ENCODE measurements around the gene RBM33.

The RBM33 gene

DNA sequence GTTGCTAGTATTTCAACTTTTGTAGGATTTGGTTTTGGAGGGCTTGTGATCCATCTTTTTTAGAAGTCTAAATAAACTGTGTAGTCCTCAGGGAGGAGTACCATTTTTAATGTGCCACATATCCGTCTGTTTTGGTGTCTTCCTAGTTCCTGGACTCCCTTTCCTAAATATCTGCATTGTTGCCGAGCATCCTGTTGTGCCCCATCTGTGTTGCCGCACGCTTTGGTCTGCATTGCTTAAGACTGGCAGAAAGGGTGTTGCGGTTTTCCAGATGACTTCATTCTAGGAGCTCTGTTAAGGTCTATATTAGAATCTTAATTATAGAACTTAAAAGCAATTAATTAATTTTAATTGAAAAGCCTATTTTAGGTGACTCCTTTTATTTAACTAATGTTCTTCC, 49.4 kb downstream of the RBM33 start:
- DNase-seq (ENCODE audit: low read depth in 2 of 2): no peak

DNA sequence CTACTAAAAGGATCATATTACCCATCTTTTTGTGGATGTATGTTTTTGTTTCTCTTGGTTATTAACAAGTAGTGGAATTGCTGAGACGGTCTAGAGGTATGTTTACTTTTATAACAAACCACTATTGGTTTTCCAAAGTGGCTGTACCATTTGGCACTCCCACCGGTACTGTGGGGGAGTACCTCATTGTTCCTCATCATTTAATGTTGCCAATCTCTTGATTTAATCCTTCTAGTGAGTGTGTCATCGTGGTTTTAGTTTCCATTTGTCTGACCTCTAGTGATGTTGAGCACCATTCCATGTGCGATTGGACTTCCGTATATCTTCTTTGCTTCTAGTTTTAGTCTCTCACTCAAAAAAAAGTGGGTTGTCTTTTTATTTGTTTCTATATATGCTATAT, 50.4 kb downstream of the RBM33 start:
- no peak for DNase-seq (ENCODE audit: low read depth in 2 of 2)

DNA sequence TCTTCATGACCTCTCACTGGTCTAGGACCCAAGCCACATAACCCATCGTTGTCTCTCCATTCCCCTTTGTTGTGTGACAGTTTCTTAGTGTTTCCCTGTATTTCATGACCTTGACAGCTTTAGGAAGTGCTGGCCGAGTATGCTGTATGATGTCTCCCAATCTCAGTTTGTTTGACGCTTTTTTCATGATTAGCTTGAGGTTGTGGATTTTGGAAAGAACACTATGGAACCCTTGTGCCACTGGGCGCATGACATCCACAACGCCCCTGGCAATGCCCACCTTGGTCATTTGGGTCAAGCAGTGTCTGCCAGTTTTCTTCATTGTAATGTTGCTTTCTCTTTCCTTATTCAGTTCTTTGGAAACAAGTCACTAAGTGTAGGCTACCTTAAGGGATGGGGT, 52.3 kb downstream of the RBM33 start:
- no peak for DNase-seq (ENCODE audit: low read depth in 2 of 2)

DNA sequence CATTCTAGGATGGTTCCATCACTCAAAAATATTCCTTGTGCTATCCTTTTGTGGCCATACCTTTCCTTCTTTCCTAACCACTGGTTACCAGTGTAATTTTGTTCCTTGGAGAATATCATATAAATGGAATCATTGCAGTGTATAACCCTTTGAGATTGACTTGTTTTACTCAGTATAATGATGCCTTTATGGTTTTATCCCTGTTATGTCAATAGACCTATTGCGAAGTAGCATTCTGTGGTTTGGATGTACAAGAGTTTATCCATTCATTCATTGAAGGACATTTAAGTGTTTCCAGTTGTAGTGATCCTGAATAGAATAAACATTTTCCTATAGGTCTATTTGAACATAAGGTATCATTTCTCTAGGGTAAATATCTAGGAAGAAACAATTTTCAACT, 54.2 kb downstream of the RBM33 start:
- DNase-seq (ENCODE audit: low read depth in 2 of 2): no peak

DNA sequence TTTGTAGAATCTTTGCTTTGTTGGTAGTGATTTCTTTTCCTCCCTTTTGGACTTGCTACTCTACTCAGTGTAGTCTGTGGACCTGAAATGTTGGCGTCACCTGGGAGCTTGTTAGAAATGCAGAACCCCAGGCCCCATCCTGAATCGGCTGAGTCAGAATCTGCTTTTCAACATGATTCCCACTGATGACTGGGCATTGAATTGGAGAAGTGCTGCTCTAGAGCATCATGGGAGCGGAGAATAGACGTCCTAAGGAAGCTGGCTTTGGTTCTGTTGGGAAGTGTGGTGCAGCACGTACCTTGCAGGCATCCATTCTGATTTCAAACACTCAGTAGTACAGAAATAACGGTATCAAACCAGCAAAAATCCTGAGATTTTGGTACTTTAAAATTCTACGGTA, 54.7 kb downstream of the RBM33 start:
- DNase-seq (ENCODE audit: low read depth in 2 of 2): no peak

DNA sequence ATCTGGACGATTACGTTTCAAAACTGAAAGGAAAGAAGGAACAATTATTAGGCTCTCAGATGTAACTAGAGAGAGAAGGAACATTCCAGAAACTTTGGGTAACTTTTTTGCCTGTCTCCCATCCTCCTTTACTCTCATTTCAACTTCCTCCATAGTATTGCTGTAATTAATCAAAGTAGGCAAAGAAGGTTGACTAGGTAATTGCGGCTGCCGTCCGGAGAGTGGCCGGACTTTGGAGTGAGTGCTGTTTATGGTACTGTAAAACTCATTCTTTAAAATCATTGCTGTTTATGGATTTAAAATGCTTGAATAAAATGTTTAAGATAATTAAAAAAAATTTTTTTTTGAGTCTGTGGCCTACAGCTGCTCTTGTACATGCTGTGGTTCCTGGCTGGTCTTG, 56.4 kb downstream of the RBM33 start:
- DNase-seq (ENCODE audit: low read depth in 2 of 2): no peak

DNA sequence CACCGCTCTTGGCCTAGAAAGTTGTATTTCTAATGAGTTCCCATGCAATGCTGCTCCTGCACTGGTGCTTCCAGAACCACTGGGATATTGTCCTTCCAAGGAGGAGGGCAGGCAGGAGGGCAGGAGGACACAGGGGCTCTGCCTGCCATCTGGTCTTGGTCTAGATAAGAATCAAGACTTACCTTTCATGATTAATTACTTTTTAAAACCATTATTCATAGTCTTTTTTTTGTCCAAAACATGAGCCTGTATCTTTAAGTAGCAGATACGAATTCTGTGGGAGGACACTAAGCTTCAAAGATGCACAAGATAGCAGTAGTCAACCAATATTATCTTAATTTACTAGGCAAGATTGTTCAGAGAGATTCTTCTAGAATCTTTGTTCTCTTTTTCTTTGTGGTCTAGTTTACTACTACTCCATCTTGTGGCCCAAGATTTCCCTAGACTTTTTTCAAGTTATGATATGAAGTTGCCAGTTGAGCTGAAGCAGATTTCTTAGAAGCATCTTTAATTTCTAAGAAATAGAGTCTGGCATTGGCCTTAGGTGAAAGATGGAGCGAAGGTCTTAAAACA, 57.6 kb downstream of the RBM33 start:
- DNase-seq (ENCODE audit: low read depth in 2 of 2): no peak

DNA sequence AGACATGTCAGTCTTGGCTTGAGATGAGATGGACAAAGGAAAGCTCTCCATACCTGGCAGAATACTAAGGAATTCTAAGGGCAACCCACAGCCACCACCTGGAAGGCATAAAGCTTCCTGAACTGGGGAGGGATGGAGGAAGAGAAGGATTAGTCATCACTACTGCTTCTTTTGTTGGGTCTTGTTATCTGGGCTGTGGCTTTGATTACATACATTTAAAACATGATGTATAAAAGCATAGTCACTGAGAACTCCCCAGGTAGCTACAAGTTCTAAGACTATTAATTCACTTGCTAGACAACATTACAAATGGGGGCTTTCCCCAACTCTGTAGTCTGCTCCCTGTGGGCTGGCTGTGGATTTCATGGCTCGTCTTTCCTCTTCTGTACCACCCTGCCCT, 58.2 kb downstream of the RBM33 start:
- no peak for DNase-seq (ENCODE audit: low read depth in 2 of 2)

DNA sequence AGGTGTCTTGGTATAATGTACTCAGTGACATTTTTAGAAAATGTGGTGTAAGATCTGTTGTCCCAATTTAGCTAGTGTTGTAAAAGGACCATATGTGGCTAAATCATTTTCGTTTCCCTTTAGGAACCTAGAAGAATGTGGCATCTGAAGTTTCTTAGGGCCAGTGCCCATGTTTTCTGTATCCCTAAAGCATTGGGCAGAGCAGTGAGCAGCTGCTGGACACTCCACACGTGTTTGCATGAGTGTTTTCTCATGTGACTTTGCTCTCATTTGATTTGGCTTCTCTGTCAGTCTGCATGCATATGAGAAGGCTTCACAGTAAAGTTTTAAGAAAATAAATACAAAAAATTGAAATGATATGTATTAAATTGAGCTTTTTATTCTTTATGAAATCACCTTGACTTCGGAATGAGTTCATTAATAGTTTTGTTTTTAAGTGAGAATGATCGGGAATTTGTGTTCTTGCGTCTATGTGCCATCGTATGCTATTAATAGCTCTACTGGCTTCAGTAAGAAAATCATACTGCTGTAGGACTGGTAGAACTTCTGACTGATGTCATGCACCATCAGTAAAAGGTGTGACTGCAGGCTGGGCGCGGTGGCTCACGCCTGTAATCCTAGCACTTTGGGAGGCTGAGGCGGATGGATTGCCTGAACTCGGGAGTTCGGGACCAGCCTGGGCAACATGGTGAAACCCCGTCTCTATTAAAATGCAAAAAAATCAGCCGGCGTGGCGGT, 61.3 kb downstream of the RBM33 start:
- DNase-seq (ENCODE audit: low read depth in 2 of 2): no peak

DNA sequence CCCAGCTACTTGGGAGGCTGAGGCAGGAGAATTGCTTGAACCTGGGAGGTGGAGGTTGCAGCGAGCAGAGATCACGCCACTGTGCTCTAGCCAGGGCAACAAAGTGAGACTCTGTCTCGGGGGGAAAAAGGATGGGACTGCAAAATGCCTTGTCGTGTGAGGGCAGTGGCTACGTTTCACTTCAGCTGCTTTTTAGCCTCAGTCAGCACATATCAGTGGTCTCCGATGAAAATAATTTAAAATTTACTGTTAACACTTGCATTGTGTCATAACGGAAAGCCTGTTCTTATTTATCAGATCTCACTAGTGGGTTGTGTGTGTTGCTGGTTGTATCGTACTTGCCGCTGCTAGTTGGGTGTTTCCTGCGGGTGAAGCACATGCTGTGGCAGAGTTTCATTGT, 61.9 kb downstream of the RBM33 start:
- no peak for DNase-seq (ENCODE audit: low read depth in 2 of 2)

DNA sequence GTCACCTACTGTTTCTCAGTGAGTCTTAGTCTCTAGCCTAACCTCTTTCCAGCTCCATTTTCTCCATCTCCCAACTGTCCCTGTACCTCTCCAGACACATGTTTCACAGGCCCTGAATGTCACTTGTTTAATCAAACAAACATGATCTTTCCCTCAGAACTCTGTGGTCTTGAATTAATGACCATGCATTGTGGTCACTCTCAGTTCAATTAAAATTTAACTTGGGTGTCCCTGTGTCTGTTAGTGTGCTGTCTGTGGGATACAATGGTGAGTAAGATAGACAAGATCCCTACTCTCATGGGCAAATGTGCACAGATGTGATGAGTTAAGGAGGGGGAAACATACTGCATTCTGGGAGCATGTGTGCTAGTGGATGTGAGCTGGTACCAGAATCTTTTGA, 65.0 kb downstream of the RBM33 start:
- DNase-seq (ENCODE audit: low read depth in 2 of 2): no peak

DNA sequence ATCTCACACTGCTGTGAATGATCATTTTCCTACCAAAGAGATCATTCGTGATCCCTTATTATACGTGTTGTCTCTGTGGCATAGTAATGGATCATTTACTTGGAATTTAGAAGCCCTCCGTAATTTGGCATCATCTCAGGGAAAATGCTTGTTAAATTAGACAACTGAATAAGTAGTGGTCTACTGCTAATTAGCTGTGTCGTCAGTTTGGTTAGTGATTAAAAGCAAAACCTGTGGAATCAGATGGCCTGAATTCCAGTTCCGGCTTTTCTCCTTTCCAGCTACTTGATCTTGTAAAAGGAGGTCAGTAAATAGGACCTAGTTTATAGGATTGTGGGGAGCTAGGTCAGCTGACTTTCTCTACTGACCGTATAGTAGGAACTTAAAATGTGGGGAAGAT, 65.6 kb downstream of the RBM33 start:
- no peak for DNase-seq (ENCODE audit: low read depth in 2 of 2)

DNA sequence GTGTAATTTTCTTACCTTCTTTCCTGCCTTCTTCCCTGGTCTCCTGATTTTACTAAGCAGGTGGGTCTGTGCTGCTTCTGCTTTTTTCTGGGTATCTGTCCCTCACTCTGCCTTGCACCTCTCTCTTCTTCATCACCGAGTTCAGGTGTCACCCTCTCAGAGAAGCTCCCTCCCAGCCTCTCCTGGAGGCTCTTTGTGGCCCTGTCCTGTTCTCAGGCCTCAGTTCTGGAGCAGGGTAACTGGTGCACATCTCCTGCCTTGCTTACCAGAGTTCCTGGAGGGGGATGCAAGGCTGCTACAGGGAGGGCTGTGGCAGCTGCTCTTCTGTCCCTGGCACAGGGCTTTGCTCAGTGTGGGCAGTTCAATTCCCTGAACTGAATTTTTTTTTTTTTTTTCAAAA, 66.1 kb downstream of the RBM33 start:
- no peak for DNase-seq (ENCODE audit: low read depth in 2 of 2)

DNA sequence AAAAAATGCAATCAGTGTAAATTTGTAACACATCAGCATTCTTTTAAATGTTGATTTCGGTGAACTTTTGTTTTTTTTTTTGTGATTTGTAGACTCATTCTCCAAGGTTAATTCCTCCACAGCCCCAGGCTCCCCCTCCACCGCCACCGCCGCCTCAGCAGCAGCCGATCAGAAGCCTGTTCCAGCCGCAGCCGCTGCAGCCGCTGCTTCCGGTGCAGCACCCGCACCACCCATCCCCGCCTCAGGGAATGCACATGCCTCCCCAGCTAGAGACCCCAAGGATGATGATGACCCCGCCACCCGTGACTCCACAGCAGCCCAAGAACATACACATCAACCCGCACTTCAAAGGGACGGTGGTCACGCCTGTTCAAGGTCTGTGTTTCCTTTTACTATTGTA, 66.6 kb downstream of the RBM33 start:
- no peak for DNase-seq (ENCODE audit: low read depth in 2 of 2)

DNA sequence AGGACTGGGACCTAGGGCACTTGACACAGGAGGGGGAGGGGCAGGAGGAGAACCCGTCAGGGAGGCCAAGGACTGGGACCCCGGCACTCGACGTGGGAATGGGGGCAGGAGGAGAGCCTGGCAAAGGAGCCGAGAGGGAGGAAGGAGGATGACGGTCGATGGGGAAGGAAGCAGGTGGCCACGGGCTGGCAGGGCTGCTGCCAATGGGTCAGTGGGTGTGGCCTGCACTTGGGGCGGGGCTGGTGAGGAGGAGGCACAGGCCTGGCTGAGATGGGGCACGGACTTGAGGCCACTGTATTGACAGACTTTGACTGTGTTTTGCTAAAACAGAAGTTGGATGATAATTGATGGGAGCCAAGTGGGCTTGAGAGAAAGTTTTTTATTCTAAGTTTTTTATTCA, 68.9 kb downstream of the RBM33 start:
- DNase-seq (ENCODE audit: low read depth in 2 of 2): no peak

DNA sequence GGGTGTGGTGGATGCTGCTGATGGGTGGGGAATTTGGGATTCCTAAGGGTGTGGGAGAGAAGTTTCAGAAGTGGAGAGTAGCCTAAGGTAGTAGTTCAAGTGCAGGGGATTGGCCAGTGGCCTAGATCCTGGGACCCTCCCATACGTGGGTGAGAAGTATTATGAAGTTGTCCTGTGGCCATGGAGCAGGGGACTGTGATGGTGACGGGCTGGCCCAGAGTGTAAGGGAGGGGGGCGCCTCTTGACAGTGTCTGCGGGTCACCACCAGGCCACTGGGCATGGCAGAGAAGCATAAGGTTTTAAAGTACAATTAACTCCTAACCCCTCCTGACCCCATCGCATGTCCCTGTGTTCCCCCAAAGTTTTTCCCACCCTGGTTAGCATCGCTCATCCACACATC, 70.2 kb downstream of the RBM33 start:
- no peak for DNase-seq (ENCODE audit: low read depth in 2 of 2)

DNA sequence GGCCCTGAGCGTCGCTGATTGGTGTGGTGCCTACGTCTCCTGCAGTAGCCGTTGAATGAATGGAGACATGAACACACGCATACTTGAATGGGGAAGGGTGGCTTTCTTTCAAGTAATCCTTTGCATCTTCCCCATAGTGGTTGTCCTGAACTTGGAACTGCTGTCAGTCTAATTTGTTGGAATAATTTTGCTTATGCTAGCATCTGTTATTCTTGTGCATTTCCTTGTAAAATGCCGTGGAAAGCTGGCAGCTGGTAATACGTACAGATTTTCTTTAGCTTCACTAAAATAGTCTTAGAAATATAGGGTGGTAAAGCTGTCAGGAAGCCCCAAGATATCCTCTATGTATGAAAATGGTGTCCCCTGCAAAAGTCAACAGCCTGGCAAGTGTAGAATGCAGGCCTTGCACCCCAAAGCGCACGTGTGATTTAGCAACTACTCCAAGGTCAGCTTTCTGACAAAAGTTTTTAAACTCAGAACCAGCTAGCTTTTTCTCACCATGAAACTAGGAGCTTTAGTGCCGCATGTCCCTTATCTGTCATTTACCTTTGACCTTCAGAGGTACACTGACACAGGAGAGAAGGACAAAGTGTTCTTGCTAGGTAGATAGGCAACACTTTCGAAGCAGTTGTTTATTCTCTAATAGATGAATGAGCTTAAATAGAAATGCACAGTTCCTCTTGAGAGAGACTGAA, 70.8 kb downstream of the RBM33 start:
- DNase-seq (ENCODE audit: low read depth in 2 of 2): no peak

DNA sequence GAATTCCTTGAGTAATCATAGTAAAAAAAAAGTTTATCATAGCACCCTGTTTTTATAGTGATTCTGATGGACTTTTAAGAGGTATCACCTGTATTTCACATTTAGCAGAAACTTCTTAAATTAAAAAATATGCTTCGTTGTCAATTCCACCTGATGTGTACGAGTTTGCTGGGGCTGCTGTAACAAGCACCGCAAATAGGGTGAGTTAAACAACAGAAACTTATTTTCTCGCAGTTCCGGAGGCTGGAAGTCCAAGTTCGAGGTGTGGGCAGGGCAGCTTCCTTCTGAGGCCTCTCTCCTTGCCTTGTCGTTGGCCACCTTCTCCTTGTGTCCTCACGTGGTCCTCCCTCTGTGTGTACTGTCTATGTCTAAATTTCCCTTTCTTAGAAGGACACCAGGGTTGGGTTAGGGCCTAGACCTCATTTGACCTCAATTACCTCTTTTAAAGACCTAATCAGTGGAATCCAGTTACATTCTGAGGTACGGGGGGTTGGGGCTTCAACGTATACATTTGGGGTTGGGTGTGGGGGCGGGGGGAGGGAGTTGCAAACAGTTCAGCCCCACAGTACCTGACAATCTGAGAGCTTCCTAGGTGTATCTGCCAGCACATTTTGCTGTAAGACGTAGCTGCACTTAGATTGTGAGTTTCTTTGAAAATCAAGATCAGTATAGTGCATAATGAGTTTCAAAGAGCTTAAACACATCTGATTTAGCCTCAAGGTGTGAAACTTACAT, 72.7 kb downstream of the RBM33 start:
- DNase-seq (ENCODE audit: low read depth in 2 of 2): no peak

DNA sequence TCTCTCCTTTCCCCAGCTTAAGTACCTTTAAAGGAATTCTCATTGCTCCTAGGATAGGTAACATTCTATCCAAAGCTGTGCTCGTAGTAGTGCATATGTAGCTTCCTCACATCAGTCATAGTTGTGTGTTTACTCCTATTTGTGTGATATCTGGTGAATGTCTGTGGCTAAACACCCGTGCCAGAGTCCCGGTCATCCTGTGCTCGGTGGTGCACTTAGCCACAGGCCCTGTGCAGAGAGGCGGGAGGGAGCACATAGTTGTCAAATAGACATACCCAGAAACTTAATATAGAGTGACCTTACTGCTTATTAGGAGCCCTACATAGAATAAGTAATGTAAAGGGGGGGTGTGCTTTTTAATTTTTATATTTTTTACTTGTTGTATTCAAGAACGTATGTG, 76.6 kb downstream of the RBM33 start:
- DNase-seq (ENCODE audit: low read depth in 2 of 2): no peak

DNA sequence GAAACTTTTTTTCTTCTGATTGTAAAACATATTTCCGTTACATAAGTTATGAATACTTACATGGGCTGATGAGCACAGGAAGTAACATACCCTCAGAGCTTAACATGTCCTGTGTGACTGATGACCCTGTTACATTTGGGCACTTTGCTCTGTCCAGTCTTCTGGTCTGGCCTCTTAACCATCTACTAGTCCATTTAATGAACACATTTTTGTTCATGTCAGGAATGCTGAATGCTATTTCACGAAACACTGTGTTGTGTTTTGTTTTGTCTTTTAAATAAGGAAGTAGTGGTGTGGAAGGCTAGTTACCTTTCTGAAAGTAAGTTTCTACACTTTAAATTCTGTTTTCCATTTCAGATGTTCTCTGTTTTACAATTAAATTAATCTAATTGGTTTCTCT, 77.7 kb downstream of the RBM33 start:
- no peak for DNase-seq (ENCODE audit: low read depth in 2 of 2)

DNA sequence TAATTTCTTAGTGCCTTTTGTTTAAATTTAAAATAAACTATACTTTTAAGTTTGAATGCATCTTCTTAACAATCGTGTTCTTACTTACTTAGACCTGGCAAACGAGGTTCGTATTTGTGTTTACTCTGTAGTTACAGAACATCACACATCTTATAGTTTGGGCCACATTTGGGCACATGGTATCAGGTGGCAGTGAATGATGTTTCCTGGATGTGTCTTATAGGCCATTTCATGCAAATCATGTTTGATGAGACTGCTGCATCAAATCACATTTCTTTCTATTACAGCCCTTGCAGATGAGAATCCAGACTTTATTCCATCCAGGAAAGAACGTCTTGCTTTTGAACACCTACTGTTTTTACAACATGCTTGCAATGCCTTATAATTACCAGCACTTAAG, 78.5 kb downstream of the RBM33 start:
- no peak for DNase-seq (ENCODE audit: low read depth in 2 of 2)

DNA sequence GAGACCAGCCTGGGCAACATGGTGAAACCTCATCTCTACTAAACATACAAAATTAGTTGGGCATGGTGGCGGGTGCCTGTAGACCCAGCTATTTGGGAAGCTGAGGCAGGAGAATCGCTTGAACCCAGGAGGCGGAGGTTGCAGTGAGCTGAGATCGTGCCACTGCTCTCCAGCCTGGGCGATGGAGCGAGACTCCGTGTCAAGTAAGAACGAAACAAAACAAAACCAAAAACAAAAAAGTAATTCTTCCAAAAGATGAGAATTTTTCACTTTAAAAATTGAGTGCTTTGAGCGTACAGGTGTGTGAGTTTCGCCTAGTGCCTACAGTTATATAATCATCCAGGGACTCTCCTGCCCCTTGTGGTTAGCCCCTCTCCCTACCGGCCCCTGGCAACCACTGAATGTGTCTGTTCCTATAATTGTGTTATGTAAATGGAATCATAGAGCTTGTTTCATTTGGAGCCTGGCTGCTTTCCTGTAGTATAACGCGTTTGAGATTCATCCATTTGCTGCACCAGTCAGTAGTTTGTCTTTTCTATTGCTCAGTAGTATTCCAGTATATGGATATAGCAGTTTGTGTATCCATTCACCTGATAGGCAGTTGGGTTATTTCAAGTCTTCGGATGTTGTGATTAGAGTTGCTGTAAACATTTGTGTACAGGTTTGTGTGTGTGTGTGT, 80.0 kb downstream of the RBM33 start:
- DNase-seq (ENCODE audit: low read depth in 2 of 2): no peak
